B cell (primary cell): ENCODE measurements around the gene SLC25A43. TPM values are rescaled to one million over a fixed set of nuclear protein-coding genes. Genes with fewer than 3 reads are reported as not detected.

Experiments used
- ATAC-seq: fragments of 200-7000 bp; cut with Tn5 transposase; one replicate; pipeline ENCODE4 v1.10.0; 2021; ENCODE audit warnings: low read depth, mild to moderate bottlenecking, moderate number of reproducible peaks, moderate library complexity
- CTCF ChIA-PET: fragments of 350-600 bp; sonication (Branson Sonifier 250); formaldehyde crosslinking; loops from one replicate; lab custom pipeline; 2021; ENCODE audit warnings: antibody characterized with exemption, inconsistent platforms; lab: Charles Lee
- POLR2A ChIA-PET: fragments of 350-600 bp; sonication (Branson Sonifier 250); formaldehyde crosslinking; loops from one replicate; lab custom pipeline; 2021; ENCODE audit warnings: antibody characterized with exemption; lab: Charles Lee
- DNase-seq: peaks from one replicate; pipeline ENCODE4 v3.0.0; 2013
- H2AFZ ChIP-seq: 2 replicates; pipeline ENCODE4 v1.6.1; 2012; ENCODE audit warnings: mild to moderate bottlenecking, low read depth, low read length; ENCODE audit not compliant: insufficient read depth, poor library complexity, severe bottlenecking
- H3K27ac ChIP-seq, 2 donors: 1 replicate in 1 of 2; 2 replicates in 1 of 2; pipeline ENCODE4 v1.5.1; 2012 to 2013; ENCODE audit warnings: low read length in 2 of 2, mild to moderate bottlenecking in 2 of 2, moderate library complexity in 1 of 2
- H3K27me3 ChIP-seq, 4 experiments: fragments of 200-600 bp in 1 of 4; sonication (generic) in 1 of 4; replicated peaks in 1 of 4; 1 replicate in 2 of 4; 2 replicates in 2 of 4; pipeline versions ENCODE4 v1.6.1 to v1.7.0; 2013 to 2016; ENCODE audit warnings: low read length in 3 of 4, mild to moderate bottlenecking in 2 of 4, mixed read lengths in 1 of 4, moderate library complexity in 1 of 4; ENCODE audit not compliant: insufficient read depth in 4 of 4, control insufficient read depth in 3 of 4; ENCODE audit errors: control extremely low read depth in 1 of 4
- H3K36me3 ChIP-seq, 2 experiments: replicated peaks in 1 of 2; 1 replicate in 1 of 2; 2 replicates in 1 of 2; pipeline versions ENCODE4 v1.6.1 to v1.7.1; 2013; ENCODE audit warnings: low read length in 1 of 2; ENCODE audit not compliant: insufficient read depth in 2 of 2, control insufficient read depth in 1 of 2; ENCODE audit errors: control extremely low read depth in 1 of 2, extremely low read depth in 1 of 2
- H3K4me1 ChIP-seq, 2 donors: fragments of 200-600 bp in 1 of 2; sonication (generic) in 1 of 2; 1 replicate in 1 of 2; 2 replicates in 1 of 2; pipeline versions ENCODE4 v1.5.1 to v1.6.1; 2013 to 2017; ENCODE audit warnings: low read length in 2 of 2; ENCODE audit not compliant: control insufficient read depth in 2 of 2, insufficient read depth in 2 of 2
- H3K4me2 ChIP-seq: replicated peaks from 2 replicates; pipeline ENCODE3; 2012; ENCODE audit warnings: mild to moderate bottlenecking, low read depth, low read length; ENCODE audit not compliant: poor library complexity, severe bottlenecking
- H3K4me3 ChIP-seq, 5 experiments: fragments of 200-600 bp in 1 of 5; sonication (generic) in 1 of 5; 1 replicate in 3 of 5; 2 replicates in 2 of 5; pipeline versions ENCODE4 v1.5.1 to v1.7.0; 2011 to 2016; ENCODE audit warnings: low read length in 4 of 5, mild to moderate bottlenecking in 4 of 5, low read depth in 2 of 5, control low read depth in 1 of 5, moderate library complexity in 1 of 5; ENCODE audit not compliant: insufficient read depth in 1 of 5; ENCODE audit errors: control extremely low read depth in 1 of 5, extremely low read depth in 1 of 5
- H3K79me2 ChIP-seq: fragments of 200-600 bp; sonication (generic); one replicate; pipeline ENCODE4 v1.6.0; 2016; ENCODE audit warnings: low read length; ENCODE audit not compliant: control insufficient read depth, insufficient read depth
- H3K9ac ChIP-seq: fragments of 200-600 bp; sonication (generic); 2 replicates; pipeline ENCODE4 v1.6.1; 2017; ENCODE audit warnings: mild to moderate bottlenecking, low read length, moderate library complexity
- H3K9me3 ChIP-seq, 3 donors: one replicate each; pipeline versions ENCODE4 v1.6.1 to v1.7.1; 2013; ENCODE audit warnings: low read length in 2 of 3; ENCODE audit not compliant: control insufficient read depth in 2 of 3, insufficient read depth in 1 of 3; ENCODE audit errors: control extremely low read depth in 1 of 3
- H4K20me1 ChIP-seq: 2 replicates; pipeline ENCODE4 v1.6.0; 2012; ENCODE audit warnings: mild to moderate bottlenecking, low read length; ENCODE audit not compliant: insufficient read depth, control insufficient read depth, poor library complexity, severe bottlenecking
- H3K27ac Mint-ChIP-seq: one replicate; pipeline ENCODE4 v1.8.0; 2021; ENCODE audit warnings: mixed read lengths
- H3K27me3 Mint-ChIP-seq: one replicate; pipeline ENCODE4 v1.8.0; 2021; ENCODE audit warnings: mixed read lengths
- H3K4me1 Mint-ChIP-seq: one replicate; pipeline ENCODE4 v1.8.0; 2021; ENCODE audit warnings: mixed read lengths
- H3K4me3 Mint-ChIP-seq: one replicate; pipeline ENCODE4 v1.8.0; 2021; ENCODE audit warnings: mixed read lengths
- H3K9me3 Mint-ChIP-seq: one replicate; pipeline ENCODE4 v1.8.0; 2022; ENCODE audit warnings: mixed read lengths; ENCODE audit not compliant: insufficient read depth
- CTCF ChIP-seq: fragments of 200-600 bp; IDR thresholded peaks from one replicate; pipeline ENCODE4 v1.8.0; 2022; ENCODE audit warnings: antibody characterized with exemption, mild to moderate bottlenecking
- EZH2 ChIP-seq: IDR thresholded peaks from 2 replicates; pipeline ENCODE4 v1.6.1; 2012; ENCODE audit warnings: borderline replicate concordance, low read depth, mild to moderate bottlenecking, moderate library complexity, low read length; ENCODE audit not compliant: insufficient read depth, poor library complexity, severe bottlenecking
- WGBS: methylation state at CpG from one replicate; pipeline ENCODE4 v1.1.5; 2013; ENCODE audit warnings: missing lambda C conversion rate; ENCODE audit not compliant: insufficient coverage; 5-methylcytosine and 5-hydroxymethylcytosine counted together
- intact Hi-C: fragments of 100-400 bp; cut with micrococcal nuclease; formaldehyde crosslinking; loops from one replicate; pipeline ENCODE4 v1.10.0; 2022
- polyA plus RNA-seq: library from polyadenylated mRNA; depleted of rRNA; stranded (reverse); fragments of >200 nt; gene quantifications from 2 replicates; pipeline ENCODE4 v1.2.3, GENCODE V29; 2012
- total RNA-seq, 2 donors: library from RNA; stranded (reverse); fragments of 120-200 nt in 1 of 2; gene quantifications; 1 replicate in 1 of 2; 2 replicates in 1 of 2; pipeline versions ENCODE4 v1.2.3 to v1.2.4, GENCODE V29; 2013 to 2022

SLC25A43 gene
- total and polyA plus RNA-seq, 2 donors (not counting 1 experiment from before 2014, with no cell fraction given), result 9.1 to 11.2 TPM

GRCh38 chrX:119477812-119478232, 78.7 kb downstream of the SLC25A43 start:
- H3K36me3 ChIP-seq, result no peaks in the 10 kb centered on the region
- peaks cover 5 to 11% of the 10 kb centered on the region in 2 donors for H3K4me1 ChIP-seq
- CTCF ChIA-PET, result interaction anchor here (1.6 kb wide), 1 partner anchor 13 kb away, joined by 5 read pairs; no protein-coding TSS in a partner anchor
- H3K9me3 Mint-ChIP-seq, result no peaks in the 10 kb centered on the region
- no peaks in the 10 kb centered on the region for H3K27me3 Mint-ChIP-seq
- DNase-seq (no peak), ATAC-seq (no peak)
- no peak overlapping the region for H3K9ac ChIP-seq
- no peak overlapping the region for H3K4me2 ChIP-seq
- no peak overlapping the region for H3K4me3 ChIP-seq
- no peaks in the 10 kb centered on the region for H4K20me1 ChIP-seq
- H3K27me3 ChIP-seq, result no peaks in the 10 kb centered on the region
- H3K4me3 Mint-ChIP-seq, result no peak overlapping the region
- H3K27ac ChIP-seq, result no peak overlapping the region
- H3K4me1 Mint-ChIP-seq, result peaks cover 5% of the 10 kb centered on the region
- TF ChIP-seq EZH2, result no peak
- no peak for TF ChIP-seq CTCF
- no peak overlapping the region for H2AFZ ChIP-seq
- H3K9me3 ChIP-seq, result no peaks in the 10 kb centered on the region
- H3K27ac Mint-ChIP-seq, result no peak overlapping the region
- POLR2A ChIA-PET, result no interaction called here
- intact Hi-C loops, result no loop called here
- H3K79me2 ChIP-seq, result no peaks in the 10 kb centered on the region
- 71% methylated on average over 1 of the region's 3 CpGs for WGBS

- H3K9me3 Mint-ChIP-seq, result no peaks in the 10 kb centered on the region
- no peaks in the 10 kb centered on the region for H3K36me3 ChIP-seq
- H4K20me1 ChIP-seq, result no peaks in the 10 kb centered on the region
- H3K9ac ChIP-seq, result no peak overlapping the region
- H3K4me1 Mint-ChIP-seq, result peaks cover 7% of the 10 kb centered on the region
- ATAC-seq (no peak), DNase-seq (no peak)
- ChIA-PET POLR2A (no interaction called here), CTCF (interaction anchor here (1.6 kb wide), 1 partner anchor 13 kb away, joined by 5 read pairs; no protein-coding TSS in a partner anchor)
- WGBS, result no CpG with 5 or more reads among the region's 4 CpGs
- no peak overlapping the region for H3K27ac ChIP-seq
- no peaks in the 10 kb centered on the region for H3K9me3 ChIP-seq
- H3K27me3 ChIP-seq, result no peaks in the 10 kb centered on the region
- no peak overlapping the region for H3K4me3 Mint-ChIP-seq
- H3K79me2 ChIP-seq, result no peaks in the 10 kb centered on the region
- intact Hi-C loops, result no loop called here
- no peak overlapping the region for H3K27ac Mint-ChIP-seq
- H3K4me3 ChIP-seq, result no peak overlapping the region
- H3K4me2 ChIP-seq, result no peak overlapping the region
- no peaks in the 10 kb centered on the region for H3K27me3 Mint-ChIP-seq
- H3K4me1 ChIP-seq, result peaks cover 5 to 13% of the 10 kb centered on the region in 2 donors
- TF ChIP-seq CTCF (no peak), EZH2 (no peak)
- no peak overlapping the region for H2AFZ ChIP-seq
Observed at GRCh38 chrX:119478504-119478903, 79.4 kb downstream of the SLC25A43 start.
